GM23338 (cell line): Measurements from ENCODE around the gene CSF2. TPM values are rescaled to one million over a fixed set of nuclear protein-coding genes. Genes with fewer than 3 reads are reported as not detected.

Source experiments
- ATAC-seq: fragments of 200-7000 bp; cut with Tn5 transposase; 3 replicates; pipeline ENCODE4 v1.9.1; 2020
- DNase-seq: peaks from one replicate; pipeline ENCODE4 v3.0.0-alpha.2; 2015; ENCODE audit warnings: low spot score
- H2AFZ ChIP-seq: fragments of 200-600 bp; sonication (generic); 2 replicates; pipeline ENCODE4 v1.8.0; 2016; ENCODE audit warnings: antibody characterized with exemption, mild to moderate bottlenecking, moderate library complexity
- H3F3A ChIP-seq: fragments of 200-600 bp; sonication (generic); replicated peaks from 2 replicates; pipeline ENCODE4 v1.8.0; 2017; ENCODE audit warnings: antibody characterized with exemption, mixed run types, low read depth
- H3K27ac ChIP-seq: fragments of 200-600 bp; sonication (generic); 2 replicates; pipeline ENCODE4 v1.6.1; 2016; ENCODE audit warnings: low read depth
- H3K27me3 ChIP-seq: fragments of 200-600 bp; sonication (generic); 2 replicates; pipeline ENCODE4 v1.8.0; 2016; ENCODE audit warnings: mild to moderate bottlenecking, mixed run types, moderate library complexity; ENCODE audit not compliant: insufficient read depth
- H3K36me3 ChIP-seq: fragments of 200-600 bp; sonication (generic); 2 replicates; pipeline ENCODE4 v1.8.0; 2016; ENCODE audit warnings: mild to moderate bottlenecking; ENCODE audit not compliant: insufficient read depth
- H3K4me1 ChIP-seq: fragments of 200-600 bp; sonication (generic); 2 replicates; pipeline ENCODE4 v1.8.0; 2016; ENCODE audit warnings: mild to moderate bottlenecking, moderate library complexity; ENCODE audit not compliant: insufficient read depth
- H3K4me2 ChIP-seq: fragments of 200-600 bp; sonication (generic); 2 replicates; pipeline ENCODE4 v1.7.1; 2017; ENCODE audit warnings: mixed run types
- H3K4me3 ChIP-seq: fragments of 200-600 bp; sonication (generic); 2 replicates; pipeline ENCODE4 v1.6.1; 2016; ENCODE audit warnings: mixed run types
- H3K79me2 ChIP-seq: fragments of 200-600 bp; sonication (generic); replicated peaks from 2 replicates; pipeline ENCODE4 v1.8.0; 2017; ENCODE audit warnings: mild to moderate bottlenecking; ENCODE audit not compliant: insufficient read depth
- H3K9me2 ChIP-seq: fragments of 200-600 bp; sonication (generic); 2 replicates; pipeline ENCODE4 v1.8.0; 2017; ENCODE audit not compliant: insufficient read depth
- H4K20me1 ChIP-seq: fragments of 200-600 bp; sonication (generic); replicated peaks from 2 replicates; pipeline ENCODE4 v1.8.0; 2017; ENCODE audit warnings: mild to moderate bottlenecking; ENCODE audit not compliant: insufficient read depth
- H3K27ac Mint-ChIP-seq: 2 replicates; pipeline ENCODE4 v1.8.0; 2020; ENCODE audit warnings: inconsistent platforms, mild to moderate bottlenecking, moderate library complexity, mixed read lengths
- H3K27me3 Mint-ChIP-seq: 3 replicates; pipeline ENCODE4 v1.8.0; 2022; ENCODE audit warnings: low read depth, mild to moderate bottlenecking, moderate library complexity, mixed read lengths, inconsistent platforms; ENCODE audit not compliant: insufficient read depth, poor library complexity
- H3K36me3 Mint-ChIP-seq: 3 replicates; pipeline ENCODE4 v1.8.0; 2021; ENCODE audit warnings: low read depth, mild to moderate bottlenecking, inconsistent platforms, moderate library complexity, mixed read lengths
- H3K4me1 Mint-ChIP-seq: 3 replicates; pipeline ENCODE4 v1.8.0; 2020; ENCODE audit warnings: mild to moderate bottlenecking, inconsistent platforms, mixed read lengths
- H3K4me3 Mint-ChIP-seq: 3 replicates; pipeline ENCODE4 v1.8.0; 2021; ENCODE audit warnings: moderate library complexity, mild to moderate bottlenecking, inconsistent platforms, mixed read lengths
- H3K9me3 Mint-ChIP-seq: 3 replicates; pipeline ENCODE4 v1.8.0; 2020; ENCODE audit warnings: moderate library complexity, mild to moderate bottlenecking, inconsistent platforms, mixed read lengths
- CREB1 ChIP-seq: fragments of 250-450 bp; sonication (Bioruptor Pico); IDR thresholded peaks from 2 replicates; pipeline ENCODE4 v1.5.0; 2020; ENCODE audit warnings: low read depth, mild to moderate bottlenecking, moderate library complexity
- EZH2 ChIP-seq: fragments of 200-600 bp; sonication (generic); IDR thresholded peaks from one replicate; pipeline ENCODE4 v1.8.0; 2017; ENCODE audit warnings: antibody characterized with exemption, mild to moderate bottlenecking, low read depth; ENCODE audit not compliant: unreplicated experiment
- EZH2phosphoT487 ChIP-seq: fragments of 200-600 bp; sonication (generic); IDR thresholded peaks from one replicate; pipeline ENCODE4 v1.8.1; 2018; ENCODE audit warnings: antibody characterized with exemption; ENCODE audit not compliant: unreplicated experiment
- NANOG ChIP-seq: IDR thresholded peaks from 2 replicates; pipeline ENCODE4 v1.6.1; 2016; ENCODE audit warnings: antibody characterized with exemption, borderline replicate concordance
- POLR2AphosphoS5 ChIP-seq: IDR thresholded peaks from 2 replicates; pipeline ENCODE4 v1.6.1; 2016; ENCODE audit warnings: antibody characterized with exemption, low read depth
- STAT1 ChIP-seq: IDR thresholded peaks from one replicate; pipeline ENCODE4 v1.6.1; 2016; ENCODE audit warnings: antibody characterized with exemption; ENCODE audit not compliant: unreplicated experiment
- ZNF114 ChIP-seq: fragments of 250-450 bp; sonication (Bioruptor Pico); IDR thresholded peaks from 2 replicates; pipeline ENCODE4 v1.5.0; 2020; ENCODE audit warnings: mild to moderate bottlenecking, moderate library complexity
- ZNF331 ChIP-seq: fragments of 250-450 bp; sonication (Bioruptor Pico); IDR thresholded peaks from 2 replicates; pipeline ENCODE4 v1.5.0; 2020; ENCODE audit warnings: low read depth, mild to moderate bottlenecking, moderate library complexity
- polyA plus RNA-seq: library from polyadenylated mRNA; unstranded; fragments of >200 nt; fragmentation: Nextera tagmentation; extraction: Ambion mirVana; gene quantifications from 2 replicates; pipeline ENCODE4 v1.2.1, GENCODE V29; 2016
- total RNA-seq: library from RNA; depleted of rRNA; stranded (reverse); fragments of >200 nt; shearing (Covaris generic); gene quantifications from 2 replicates; pipeline ENCODE4 v1.2.3, GENCODE V29; 2014
- TF ChIP-seq, protein P1 (sequence below): IDR thresholded peaks from 2 replicates; pipeline ENCODE4 v1.6.1; 2016; ENCODE audit warnings: antibody characterized with exemption
- TF ChIP-seq, protein P2 (sequence below), 2 experiments: fragments of 200-600 bp in 1 of 2; sonication (generic) in 1 of 2; conservative IDR thresholded peaks; 2 replicates each; pipeline versions ENCODE4 v1.5.1 to v1.6.1; 2016 to 2017; ENCODE audit warnings: antibody characterized with exemption in 2 of 2, low read depth in 2 of 2, mild to moderate bottlenecking in 2 of 2, moderate library complexity in 1 of 2
- TF ChIP-seq, protein P3 (sequence below): IDR thresholded peaks from one replicate; pipeline ENCODE4 v1.6.1; 2018; ENCODE audit warnings: antibody characterized with exemption; ENCODE audit not compliant: unreplicated experiment

The CSF2 gene
- total and polyA plus RNA-seq, 2 experiments from 2014 or later: not detected

DNA sequence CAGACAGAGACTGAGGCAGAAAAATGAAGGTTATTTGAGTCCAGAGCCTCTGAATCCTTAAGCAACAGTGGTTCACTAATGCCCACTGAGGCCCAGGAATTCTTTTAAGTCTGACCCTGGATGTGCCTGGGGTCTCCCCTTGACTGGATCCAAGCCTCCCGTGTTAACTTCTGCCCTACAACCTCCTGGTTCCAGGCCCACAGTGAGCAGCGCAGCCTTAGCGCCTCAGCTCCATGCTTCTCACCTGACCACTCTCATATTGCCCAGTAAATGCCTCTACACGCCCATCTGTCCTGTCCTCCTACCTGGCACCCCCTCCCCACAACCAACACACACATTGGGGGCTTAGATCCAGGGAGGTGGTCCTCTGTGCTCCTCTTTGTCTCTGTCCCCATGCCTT, 6.7 kb upstream of the CSF2 start (continued):
- TF ChIP-seq, protein P1, sequence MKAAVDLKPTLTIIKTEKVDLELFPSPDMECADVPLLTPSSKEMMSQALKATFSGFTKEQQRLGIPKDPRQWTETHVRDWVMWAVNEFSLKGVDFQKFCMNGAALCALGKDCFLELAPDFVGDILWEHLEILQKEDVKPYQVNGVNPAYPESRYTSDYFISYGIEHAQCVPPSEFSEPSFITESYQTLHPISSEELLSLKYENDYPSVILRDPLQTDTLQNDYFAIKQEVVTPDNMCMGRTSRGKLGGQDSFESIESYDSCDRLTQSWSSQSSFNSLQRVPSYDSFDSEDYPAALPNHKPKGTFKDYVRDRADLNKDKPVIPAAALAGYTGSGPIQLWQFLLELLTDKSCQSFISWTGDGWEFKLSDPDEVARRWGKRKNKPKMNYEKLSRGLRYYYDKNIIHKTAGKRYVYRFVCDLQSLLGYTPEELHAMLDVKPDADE: no peak
- TF ChIP-seq EZH2phosphoT487: no peak
- TF ChIP-seq, protein P2, sequence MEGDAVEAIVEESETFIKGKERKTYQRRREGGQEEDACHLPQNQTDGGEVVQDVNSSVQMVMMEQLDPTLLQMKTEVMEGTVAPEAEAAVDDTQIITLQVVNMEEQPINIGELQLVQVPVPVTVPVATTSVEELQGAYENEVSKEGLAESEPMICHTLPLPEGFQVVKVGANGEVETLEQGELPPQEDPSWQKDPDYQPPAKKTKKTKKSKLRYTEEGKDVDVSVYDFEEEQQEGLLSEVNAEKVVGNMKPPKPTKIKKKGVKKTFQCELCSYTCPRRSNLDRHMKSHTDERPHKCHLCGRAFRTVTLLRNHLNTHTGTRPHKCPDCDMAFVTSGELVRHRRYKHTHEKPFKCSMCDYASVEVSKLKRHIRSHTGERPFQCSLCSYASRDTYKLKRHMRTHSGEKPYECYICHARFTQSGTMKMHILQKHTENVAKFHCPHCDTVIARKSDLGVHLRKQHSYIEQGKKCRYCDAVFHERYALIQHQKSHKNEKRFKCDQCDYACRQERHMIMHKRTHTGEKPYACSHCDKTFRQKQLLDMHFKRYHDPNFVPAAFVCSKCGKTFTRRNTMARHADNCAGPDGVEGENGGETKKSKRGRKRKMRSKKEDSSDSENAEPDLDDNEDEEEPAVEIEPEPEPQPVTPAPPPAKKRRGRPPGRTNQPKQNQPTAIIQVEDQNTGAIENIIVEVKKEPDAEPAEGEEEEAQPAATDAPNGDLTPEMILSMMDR (conservative IDR thresholded peaks at IDR 0.05; ENCODE audit: low read depth in 2 of 2): no peak
- TF ChIP-seq EZH2: no peak
- no peak for TF ChIP-seq NANOG
- TF ChIP-seq ZNF114 (CRISPR knock-in tag): no peak
- no peak for TF ChIP-seq ZNF331 (CRISPR knock-in tag)
- TF ChIP-seq, protein P3, sequence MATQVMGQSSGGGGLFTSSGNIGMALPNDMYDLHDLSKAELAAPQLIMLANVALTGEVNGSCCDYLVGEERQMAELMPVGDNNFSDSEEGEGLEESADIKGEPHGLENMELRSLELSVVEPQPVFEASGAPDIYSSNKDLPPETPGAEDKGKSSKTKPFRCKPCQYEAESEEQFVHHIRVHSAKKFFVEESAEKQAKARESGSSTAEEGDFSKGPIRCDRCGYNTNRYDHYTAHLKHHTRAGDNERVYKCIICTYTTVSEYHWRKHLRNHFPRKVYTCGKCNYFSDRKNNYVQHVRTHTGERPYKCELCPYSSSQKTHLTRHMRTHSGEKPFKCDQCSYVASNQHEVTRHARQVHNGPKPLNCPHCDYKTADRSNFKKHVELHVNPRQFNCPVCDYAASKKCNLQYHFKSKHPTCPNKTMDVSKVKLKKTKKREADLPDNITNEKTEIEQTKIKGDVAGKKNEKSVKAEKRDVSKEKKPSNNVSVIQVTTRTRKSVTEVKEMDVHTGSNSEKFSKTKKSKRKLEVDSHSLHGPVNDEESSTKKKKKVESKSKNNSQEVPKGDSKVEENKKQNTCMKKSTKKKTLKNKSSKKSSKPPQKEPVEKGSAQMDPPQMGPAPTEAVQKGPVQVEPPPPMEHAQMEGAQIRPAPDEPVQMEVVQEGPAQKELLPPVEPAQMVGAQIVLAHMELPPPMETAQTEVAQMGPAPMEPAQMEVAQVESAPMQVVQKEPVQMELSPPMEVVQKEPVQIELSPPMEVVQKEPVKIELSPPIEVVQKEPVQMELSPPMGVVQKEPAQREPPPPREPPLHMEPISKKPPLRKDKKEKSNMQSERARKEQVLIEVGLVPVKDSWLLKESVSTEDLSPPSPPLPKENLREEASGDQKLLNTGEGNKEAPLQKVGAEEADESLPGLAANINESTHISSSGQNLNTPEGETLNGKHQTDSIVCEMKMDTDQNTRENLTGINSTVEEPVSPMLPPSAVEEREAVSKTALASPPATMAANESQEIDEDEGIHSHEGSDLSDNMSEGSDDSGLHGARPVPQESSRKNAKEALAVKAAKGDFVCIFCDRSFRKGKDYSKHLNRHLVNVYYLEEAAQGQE: no peak

DNA sequence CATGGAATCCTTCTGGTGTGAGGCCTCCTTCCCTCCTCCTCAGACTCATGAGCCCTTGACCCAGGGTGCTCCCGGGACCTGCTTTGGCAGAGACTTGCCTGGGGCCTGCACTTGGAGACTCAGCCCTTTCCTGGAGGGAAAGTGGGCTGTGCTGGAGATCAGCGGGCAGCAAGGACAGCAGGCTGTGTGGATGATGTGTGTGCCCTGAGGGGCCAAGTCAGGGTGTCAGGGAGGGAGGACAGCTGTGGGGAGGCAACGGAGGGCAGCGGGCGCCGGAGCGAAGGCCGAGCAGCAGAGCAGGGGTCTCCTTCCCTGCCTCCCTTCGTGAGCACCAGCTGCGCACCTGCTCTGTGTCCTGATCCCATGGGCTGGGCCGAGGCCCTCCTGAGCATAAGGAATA, 6.1 kb upstream of the CSF2 start:
- H3K4me2 ChIP-seq: no peak overlapping the region
- Mint-ChIP-seq H3K4me1 (no peaks in the 10 kb centered on the region), H3K36me3 (no peaks in the 10 kb centered on the region; the same call in 2 of the 3 replicates), H3K4me3 (no peak overlapping the region), H3K27me3 (peaks cover 7% of the 10 kb centered on the region), H3K9me3 (no peaks in the 10 kb centered on the region; the same call in 2 of the 3 replicates), H3K27ac (no peak overlapping the region)
- no peaks in the 10 kb centered on the region for H3K27me3 ChIP-seq
- no peaks in the 10 kb centered on the region for H3K4me1 ChIP-seq
- no peak overlapping the region for H3K4me3 ChIP-seq
- H2AFZ ChIP-seq: no peak overlapping the region
- H3K79me2 ChIP-seq: no peaks in the 10 kb centered on the region
- H4K20me1 ChIP-seq: no peaks in the 10 kb centered on the region
- DNase-seq (no peak), ATAC-seq (no peak)
- no peaks in the 10 kb centered on the region for H3K36me3 ChIP-seq
- H3K9me2 ChIP-seq: no peaks in the 10 kb centered on the region
- no peaks in the 10 kb centered on the region for H3F3A ChIP-seq
- H3K27ac ChIP-seq: no peak overlapping the region
- no peak for TF ChIP-seq STAT1
- TF ChIP-seq ZNF331 (CRISPR knock-in tag): no peak
- TF ChIP-seq, protein P1: no peak
- no peak for TF ChIP-seq POLR2AphosphoS5
- no peak for TF ChIP-seq NANOG
- no peak for TF ChIP-seq CREB1 (CRISPR knock-in tag)
- no peak for TF ChIP-seq EZH2
- no peak for TF ChIP-seq EZH2phosphoT487
